SJCRH30 (cell line): ENCODE results near the gene ZNF554. TPM values are rescaled to one million over a fixed set of nuclear protein-coding genes. Genes with fewer than 3 reads are reported as not detected.

ENCODE experiments used
- DNase-seq, 2 experiments: peaks; one replicate each; pipeline ENCODE4 v3.0.0-alpha.2; 2015 to 2020
- H3K27ac ChIP-seq: fragments of 250-450 bp; sonication (Bioruptor Pico); 2 replicates; pipeline ENCODE4 v1.5.1; 2020; ENCODE audit warnings: mild to moderate bottlenecking, moderate library complexity
- H3K27me3 ChIP-seq: fragments of 250-450 bp; sonication (Bioruptor Pico); 2 replicates; pipeline ENCODE4 v1.5.1; 2020; ENCODE audit warnings: mild to moderate bottlenecking, moderate library complexity
- H3K36me3 ChIP-seq: fragments of 250-450 bp; sonication (Bioruptor Pico); 2 replicates; pipeline ENCODE4 v1.5.1; 2020; ENCODE audit warnings: mild to moderate bottlenecking, moderate library complexity
- H3K4me1 ChIP-seq: fragments of 250-450 bp; sonication (Bioruptor Pico); 2 replicates; pipeline ENCODE4 v1.5.1; 2020; ENCODE audit warnings: mild to moderate bottlenecking, moderate library complexity
- H3K4me3 ChIP-seq: fragments of 250-450 bp; sonication (Bioruptor Pico); 2 replicates; pipeline ENCODE4 v1.5.1; 2020; ENCODE audit warnings: mild to moderate bottlenecking, moderate library complexity
- H3K9me3 ChIP-seq: fragments of 250-450 bp; sonication (Bioruptor Pico); replicated peaks from 2 replicates; pipeline ENCODE4 v1.5.1; 2020; ENCODE audit warnings: mild to moderate bottlenecking, moderate library complexity
- total RNA-seq: library from RNA; depleted of rRNA; stranded (reverse); fragments of >200 nt; shearing (Covaris generic); gene quantifications from 2 replicates; pipeline ENCODE4 v1.2.3, GENCODE V29; 2014

Gene ZNF554
- total RNA-seq, 1 experiment from 2014 or later = 1.6 TPM

DNA sequence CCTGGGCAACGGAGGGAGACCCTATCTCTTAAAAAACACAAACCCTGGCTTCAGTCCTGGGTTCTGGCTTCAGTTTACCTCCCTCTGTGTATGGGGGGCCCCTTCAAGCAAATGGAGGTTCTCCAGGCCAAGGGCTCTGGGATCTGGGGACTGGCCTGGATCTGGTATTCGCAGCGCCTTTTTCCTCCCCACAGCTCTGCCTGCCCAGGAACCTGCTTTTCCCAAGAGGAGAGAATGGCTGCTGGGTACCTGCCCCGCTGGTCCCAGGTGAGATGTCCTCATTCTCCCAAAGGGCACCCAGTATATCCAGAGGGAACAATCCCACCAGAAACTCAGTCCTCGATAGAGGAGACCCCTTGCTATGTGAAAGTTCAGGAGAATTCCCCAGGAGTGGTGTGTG lies 3.2 kb downstream of the ZNF554 start:
- DNase-seq = no peak
- Histone ChIP-seq H3K9me3 (no peaks in the 10 kb centered on the region), H3K27me3 (no peaks in the 10 kb centered on the region), H3K27ac (no peak overlapping the region), H3K4me1 (no peaks in the 10 kb centered on the region), H3K4me3 (no peak overlapping the region), H3K36me3 (no peaks in the 10 kb centered on the region)

DNA sequence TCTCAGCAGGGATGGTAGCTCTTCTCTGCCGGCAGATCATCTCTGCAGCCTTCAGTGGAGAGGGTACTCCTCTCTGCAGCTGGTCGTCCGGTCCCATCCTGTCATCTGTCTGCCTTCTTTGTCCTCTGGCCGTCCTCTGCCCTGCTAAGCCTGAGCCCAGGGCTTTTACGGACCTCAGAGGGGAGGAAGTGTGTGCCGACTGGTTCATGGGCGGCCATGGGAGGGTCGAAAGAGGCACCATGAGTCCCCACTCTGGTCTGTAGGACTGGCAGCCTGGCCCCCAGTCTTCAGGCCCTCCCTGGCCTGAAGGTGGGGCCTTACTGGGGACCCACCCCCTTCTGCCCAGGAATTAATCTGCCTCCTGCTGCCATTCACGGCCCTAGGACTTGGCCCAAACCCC lies 4.0 kb downstream of the ZNF554 start:
- Histone ChIP-seq H3K9me3 (no peaks in the 10 kb centered on the region), H3K4me3 (no peak overlapping the region), H3K4me1 (no peaks in the 10 kb centered on the region), H3K27me3 (no peaks in the 10 kb centered on the region), H3K36me3 (no peaks in the 10 kb centered on the region), H3K27ac (no peak overlapping the region)
- DNase-seq = no peak

DNA sequence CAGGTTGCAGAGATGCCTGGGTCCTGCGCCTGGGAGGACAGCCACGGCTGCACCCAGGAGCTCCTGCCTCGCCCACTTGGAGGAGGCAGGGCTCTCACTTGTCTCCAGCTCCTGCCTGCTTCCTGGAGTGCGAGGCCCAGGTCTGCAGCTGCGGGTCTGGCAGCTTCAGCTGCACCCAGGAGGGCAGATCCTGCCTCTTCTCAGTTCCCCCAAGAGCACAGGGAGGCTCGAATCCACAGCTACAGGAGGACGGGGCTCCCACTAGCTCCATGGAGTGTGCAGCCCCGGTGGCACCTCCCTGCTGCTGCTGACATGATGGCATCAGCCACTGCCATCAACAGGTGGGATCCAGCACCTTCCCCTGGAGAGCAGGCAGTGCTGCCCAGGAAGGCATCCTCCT lies 4.5 kb downstream of the ZNF554 start:
- H3K4me3 ChIP-seq = no peak overlapping the region
- H3K9me3 ChIP-seq = no peaks in the 10 kb centered on the region
- no peaks in the 10 kb centered on the region for H3K36me3 ChIP-seq
- no peak overlapping the region for H3K27ac ChIP-seq
- no peak for DNase-seq
- no peaks in the 10 kb centered on the region for H3K4me1 ChIP-seq
- H3K27me3 ChIP-seq = no peaks in the 10 kb centered on the region

DNA sequence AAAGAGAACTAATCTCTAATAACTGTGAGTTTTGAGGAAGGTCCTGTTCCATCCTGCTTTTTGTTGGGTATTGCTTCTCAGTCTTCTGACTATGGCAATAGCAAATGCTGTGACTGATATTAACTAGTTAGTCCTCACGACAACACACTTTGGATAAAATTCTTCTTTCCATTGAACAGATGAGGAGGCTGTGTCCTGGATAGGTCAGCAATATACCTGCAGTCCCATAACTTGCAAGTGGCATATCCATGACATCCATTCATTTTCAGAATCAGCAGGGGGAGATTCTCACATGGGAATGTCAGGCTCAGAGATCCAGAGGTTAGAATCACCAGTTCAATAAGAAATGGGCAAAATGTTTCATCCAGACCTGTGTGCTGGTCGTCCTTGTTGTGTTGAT lies 7.4 kb downstream of the ZNF554 start:
- DNase-seq = no peak
- Histone ChIP-seq H3K4me3 (no peak overlapping the region), H3K36me3 (no peaks in the 10 kb centered on the region), H3K4me1 (no peaks in the 10 kb centered on the region), H3K27ac (no peak overlapping the region), H3K27me3 (no peaks in the 10 kb centered on the region), H3K9me3 (no peaks in the 10 kb centered on the region; the same call in 1 of the 2 replicates)

DNA sequence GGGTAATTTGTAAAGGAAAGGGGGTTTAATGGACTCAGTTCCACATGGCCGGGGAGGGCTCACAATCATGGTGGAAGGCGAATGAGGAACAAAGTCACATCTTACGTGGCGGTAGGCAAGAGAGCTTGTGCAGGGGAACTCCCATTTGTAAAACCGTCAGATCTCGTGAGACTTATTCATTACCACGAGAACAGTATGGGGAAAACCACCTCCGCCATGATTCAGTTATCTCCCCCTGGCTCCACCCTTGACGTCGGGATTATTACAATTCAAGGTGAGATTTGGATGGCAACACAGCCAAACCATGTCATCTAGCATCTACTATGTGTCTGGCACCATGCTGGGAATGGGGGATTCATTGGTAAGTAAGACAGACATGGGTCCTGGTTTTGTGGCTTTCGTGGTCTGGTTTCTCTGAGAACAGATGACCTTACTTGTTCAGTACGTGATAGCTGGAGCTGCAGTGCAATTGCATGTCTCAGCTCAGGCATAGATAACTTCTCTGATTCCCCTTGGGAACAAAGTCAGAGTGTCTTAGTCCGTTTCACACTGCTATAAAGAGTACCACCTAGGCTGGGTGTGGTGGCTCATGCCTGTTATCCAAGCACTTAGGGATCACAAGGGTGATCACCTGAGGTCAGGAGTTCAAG lies 8.3 kb downstream of the ZNF554 start:
- Histone ChIP-seq H3K27ac (no peak overlapping the region), H3K4me1 (no peaks in the 10 kb centered on the region), H3K27me3 (no peaks in the 10 kb centered on the region), H3K36me3 (no peaks in the 10 kb centered on the region), H3K4me3 (no peak overlapping the region), H3K9me3 (no peaks in the 10 kb centered on the region; the same call in 1 of the 2 replicates)
- DNase-seq = no peak

DNA sequence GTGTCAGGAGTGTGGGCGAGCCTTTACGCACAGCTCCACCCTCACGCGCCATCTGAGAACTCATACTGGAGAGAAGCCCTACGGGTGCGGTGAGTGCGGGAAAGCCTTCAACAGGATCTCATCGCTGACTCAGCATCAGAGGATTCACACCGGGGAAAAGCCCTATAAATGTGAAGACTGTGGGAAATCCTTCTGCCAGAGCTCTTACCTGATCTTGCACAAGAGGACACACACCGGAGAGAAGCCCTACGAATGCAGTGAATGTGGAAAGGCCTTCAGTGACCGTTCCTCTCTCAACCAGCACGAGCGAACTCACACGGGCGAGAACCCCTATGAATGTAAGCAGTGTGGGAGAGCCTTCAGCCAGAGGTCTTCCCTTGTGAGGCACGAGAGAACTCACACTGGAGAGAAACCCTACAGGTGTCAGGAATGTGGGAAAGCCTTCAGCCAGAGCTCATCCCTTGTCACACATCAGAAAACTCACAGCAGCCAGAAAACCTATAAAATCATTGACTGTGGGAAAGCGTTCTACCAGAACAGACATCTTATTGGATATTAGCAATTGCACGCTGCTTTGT lies 14.7 kb downstream of the ZNF554 start:
- Histone ChIP-seq H3K4me1 (no peaks in the 10 kb centered on the region), H3K36me3 (no peaks in the 10 kb centered on the region), H3K9me3 (peaks cover 12% of the 10 kb centered on the region), H3K27ac (no peak overlapping the region), H3K27me3 (no peaks in the 10 kb centered on the region), H3K4me3 (no peak overlapping the region)
- DNase-seq = no peak

DNA sequence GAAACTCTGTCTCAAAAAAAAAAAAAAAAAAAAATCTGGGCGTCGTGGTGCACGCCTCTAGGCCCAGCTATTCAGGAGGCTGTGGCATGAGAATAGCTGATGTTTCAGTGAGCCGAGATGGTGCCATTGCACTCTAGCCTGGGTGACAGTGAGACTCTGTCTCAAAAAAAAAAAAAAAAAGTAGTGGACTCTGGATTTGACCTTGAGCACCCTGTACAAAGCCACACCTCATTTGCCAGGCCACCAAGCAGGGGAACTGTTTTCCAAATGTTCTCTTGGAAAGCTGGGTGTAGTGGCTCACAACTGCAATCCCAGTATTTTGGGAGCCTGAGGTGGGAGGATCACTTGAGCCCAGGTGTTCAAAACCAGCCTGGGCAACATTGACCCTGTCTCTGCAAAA lies 17.8 kb downstream of the ZNF554 start:
- Histone ChIP-seq H3K4me3 (no peak overlapping the region), H3K27ac (no peak overlapping the region), H3K4me1 (no peaks in the 10 kb centered on the region), H3K27me3 (no peaks in the 10 kb centered on the region), H3K9me3 (peaks cover 12% of the 10 kb centered on the region), H3K36me3 (no peaks in the 10 kb centered on the region)
- no peak for DNase-seq

DNA sequence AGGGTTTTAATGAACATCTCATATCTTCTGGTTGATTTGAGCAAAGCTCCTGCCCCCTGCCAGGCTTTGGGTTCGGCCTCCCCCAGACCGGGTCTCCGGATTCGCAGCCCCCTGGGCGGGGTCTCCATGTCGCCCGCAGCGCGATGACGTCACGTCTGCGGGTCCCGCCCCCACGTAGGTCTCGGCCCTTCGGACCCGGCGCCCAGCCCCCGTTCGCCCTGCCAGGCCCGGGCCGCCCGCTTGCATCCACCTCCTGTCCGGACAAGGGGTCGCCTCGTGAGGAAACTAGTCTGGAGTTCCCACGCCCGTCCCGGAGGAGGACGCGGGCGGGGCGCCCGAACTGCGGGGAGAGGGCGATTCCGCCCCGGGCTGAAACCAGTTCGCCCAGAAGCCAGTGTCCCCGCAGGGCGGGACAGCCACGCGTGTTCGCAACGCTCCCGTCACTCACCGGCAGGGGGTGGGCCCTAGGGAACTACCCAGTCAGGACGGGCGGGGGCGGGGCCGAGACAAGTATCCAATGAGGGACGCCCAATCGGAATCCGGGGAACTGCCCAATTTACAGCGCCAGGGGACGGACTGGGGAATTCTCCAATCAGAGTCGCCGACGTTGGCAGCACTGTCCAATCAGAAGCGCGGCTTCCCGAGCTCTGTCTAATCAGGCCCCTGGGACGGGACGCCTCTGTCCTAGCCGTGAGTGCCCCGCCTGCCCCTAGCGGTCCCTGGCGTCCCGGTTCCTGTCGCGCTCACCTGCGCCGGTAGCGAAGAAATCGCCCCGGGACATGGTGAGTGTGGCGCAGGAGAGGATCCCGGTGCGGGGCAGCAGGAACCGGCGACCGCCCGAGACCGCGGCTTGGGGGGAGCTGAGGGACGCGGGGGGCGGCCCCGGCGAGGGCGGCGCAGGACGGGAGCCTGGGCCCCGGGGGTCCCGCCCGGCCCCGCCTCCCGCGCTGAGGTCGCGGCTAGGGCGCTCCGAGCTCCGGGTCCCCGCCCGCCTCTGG lies 21.4 kb downstream of the ZNF554 start, which contains the start of gene ZNF555:
ZNF555 (plus strand) TSS at position 682 of the 998 bp plus-strand sequence; CDS start at position 780, 98 bp downstream.
- H3K36me3 ChIP-seq = no peaks in the 10 kb centered on the region
- H3K4me3 ChIP-seq = peak within 1 kb of the TSS; percentile 91
- peak; percentile 99 for DNase-seq
- peaks cover 10% of the 10 kb centered on the region for H3K4me1 ChIP-seq
- peaks cover 6% of the 10 kb centered on the region; the same call in 1 of the 2 replicates for H3K9me3 ChIP-seq
- H3K27ac ChIP-seq = peak within 1 kb of the TSS; percentile 89
- no peaks in the 10 kb centered on the region for H3K27me3 ChIP-seq

DNA sequence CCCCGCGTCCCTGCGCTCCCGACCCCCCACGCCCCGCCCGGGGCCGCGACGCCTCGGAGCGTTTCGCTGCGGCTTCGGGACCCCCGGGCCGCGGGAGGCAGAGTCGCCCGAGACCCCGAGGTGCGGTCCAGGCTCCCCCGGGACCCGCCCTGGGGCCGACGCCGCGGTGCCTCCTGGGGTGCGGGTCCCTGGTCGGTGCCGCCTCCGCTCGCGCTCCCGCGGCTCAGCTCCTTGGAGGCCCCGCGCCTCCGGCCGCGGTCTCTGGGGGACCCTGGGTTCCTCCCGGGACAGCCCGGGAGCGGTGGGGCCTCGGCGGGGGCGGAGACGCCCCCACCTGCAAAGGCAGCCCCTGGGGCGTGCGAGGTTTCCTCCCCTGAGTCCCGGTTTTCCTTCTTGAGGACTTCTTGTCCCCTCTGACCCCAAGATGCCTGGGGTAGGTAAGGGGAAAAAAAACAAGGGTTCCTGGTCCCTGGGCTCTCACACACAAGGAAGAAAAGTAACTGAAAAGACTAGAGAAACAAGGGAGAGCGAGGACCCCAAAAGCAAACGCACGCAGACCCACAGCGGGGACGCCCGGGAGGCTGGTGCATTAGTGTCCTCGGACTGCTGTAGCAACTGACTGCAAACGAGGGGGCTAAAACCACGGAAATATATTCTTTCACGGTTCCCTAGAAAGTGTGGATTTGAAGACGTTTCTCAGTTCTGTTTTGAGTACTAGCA lies 22.3 kb downstream of the ZNF554 start:
- H3K4me1 ChIP-seq = peaks cover 17% of the 10 kb centered on the region
- H3K36me3 ChIP-seq = no peaks in the 10 kb centered on the region
- DNase-seq = no peak
- no peak overlapping the region; the same call in 1 of the 2 replicates for H3K27ac ChIP-seq
- H3K9me3 ChIP-seq = no peaks in the 10 kb centered on the region
- peak overlapping the region; percentile 91 for H3K4me3 ChIP-seq
- H3K27me3 ChIP-seq = no peaks in the 10 kb centered on the region

DNA sequence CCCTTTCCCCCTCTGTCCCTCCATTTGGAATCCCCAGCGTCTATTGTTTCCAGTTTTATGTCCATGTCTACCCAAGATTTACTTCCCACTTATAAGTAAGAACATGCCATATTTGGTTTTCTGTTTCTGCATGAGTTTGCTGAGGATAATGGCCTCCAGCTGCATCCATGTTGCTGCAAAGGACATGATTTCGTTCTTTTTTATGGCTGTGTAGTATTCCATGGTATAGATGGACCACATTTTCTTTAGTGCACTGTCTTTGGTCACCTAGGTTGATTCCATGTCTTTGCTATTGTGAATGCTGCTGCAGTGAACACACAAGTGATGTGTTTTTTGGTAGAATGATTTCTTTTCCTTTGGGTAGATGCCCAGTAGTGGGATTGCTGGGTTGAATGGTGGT lies 25.4 kb downstream of the ZNF554 start:
- peaks cover under 1% of the 10 kb centered on the region; the same call in 1 of the 2 replicates for H3K36me3 ChIP-seq
- peaks cover 39% of the 10 kb centered on the region for H3K4me1 ChIP-seq
- H3K27me3 ChIP-seq = no peaks in the 10 kb centered on the region
- no peak for DNase-seq
- H3K27ac ChIP-seq = peak overlapping the region; percentile 64; the same call in 1 of the 2 replicates
- no peak overlapping the region for H3K4me3 ChIP-seq
- H3K9me3 ChIP-seq = no peaks in the 10 kb centered on the region; the same call in 1 of the 2 replicates

DNA sequence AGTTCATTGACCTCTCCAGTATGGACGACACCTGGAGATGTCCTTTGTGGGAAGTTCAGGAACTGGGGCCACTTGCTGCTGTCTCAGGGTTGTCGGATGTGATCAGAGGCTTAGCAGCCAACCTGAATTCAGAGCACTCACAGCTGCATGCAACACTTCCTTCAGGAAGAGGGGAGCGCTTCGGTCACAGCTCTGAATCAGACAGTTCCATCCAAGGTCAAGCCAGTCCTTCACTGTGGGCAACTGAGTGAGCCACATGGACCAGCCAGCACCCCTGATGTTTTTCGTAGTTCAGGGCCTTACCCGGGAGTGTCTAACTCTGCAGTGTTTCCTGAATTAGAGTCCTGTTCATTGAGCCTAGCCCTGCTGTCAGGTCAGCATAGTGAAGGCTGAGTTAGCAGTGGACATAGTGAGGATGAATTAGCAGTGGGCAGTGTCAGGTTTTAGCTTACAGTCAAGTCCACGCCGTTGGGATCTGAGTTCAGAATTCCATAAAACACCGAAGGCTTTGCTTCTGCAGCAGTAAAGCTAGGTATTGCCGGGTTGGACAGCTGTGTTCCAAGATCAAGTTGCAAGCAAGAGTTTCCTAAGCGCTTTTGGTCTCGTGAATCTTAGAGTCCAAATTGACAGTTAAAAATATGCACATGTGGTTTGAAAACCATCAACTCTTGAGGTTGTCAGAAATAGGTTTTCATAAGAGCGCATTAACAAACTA lies 26.7 kb downstream of the ZNF554 start:
- peak; percentile 68 to 85 for DNase-seq
- Histone ChIP-seq H3K27ac (peak overlapping the region; percentile 64), H3K9me3 (peaks cover 5% of the 10 kb centered on the region; the same call in 1 of the 2 replicates), H3K4me1 (peaks cover 40% of the 10 kb centered on the region), H3K36me3 (peaks cover 11% of the 10 kb centered on the region), H3K4me3 (no peak overlapping the region), H3K27me3 (no peaks in the 10 kb centered on the region)

DNA sequence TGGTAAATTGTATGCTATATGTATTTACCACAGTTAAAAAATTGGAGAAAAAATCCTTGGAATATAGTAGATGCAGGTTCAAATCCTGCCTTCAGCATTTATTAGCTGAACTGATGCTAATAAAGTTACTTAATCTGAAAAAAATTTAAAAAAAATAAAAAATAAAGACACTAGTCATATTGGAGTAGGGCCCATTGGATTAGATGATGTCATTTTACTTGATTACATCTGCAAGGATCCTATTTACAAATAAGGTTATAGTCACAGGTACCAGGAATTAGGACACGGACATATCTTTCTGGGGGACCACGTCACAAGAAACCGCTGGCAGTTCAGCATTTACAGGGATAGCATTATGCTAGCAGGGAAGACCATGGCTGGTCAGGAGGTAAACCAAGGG lies 27.8 kb downstream of the ZNF554 start:
- Histone ChIP-seq H3K27me3 (no peaks in the 10 kb centered on the region), H3K36me3 (peaks cover 22% of the 10 kb centered on the region), H3K9me3 (peaks cover 16% of the 10 kb centered on the region), H3K4me3 (no peak overlapping the region), H3K27ac (peak overlapping the region; percentile 64; the same call in 1 of the 2 replicates), H3K4me1 (peaks cover 40% of the 10 kb centered on the region)
- DNase-seq = no peak

DNA sequence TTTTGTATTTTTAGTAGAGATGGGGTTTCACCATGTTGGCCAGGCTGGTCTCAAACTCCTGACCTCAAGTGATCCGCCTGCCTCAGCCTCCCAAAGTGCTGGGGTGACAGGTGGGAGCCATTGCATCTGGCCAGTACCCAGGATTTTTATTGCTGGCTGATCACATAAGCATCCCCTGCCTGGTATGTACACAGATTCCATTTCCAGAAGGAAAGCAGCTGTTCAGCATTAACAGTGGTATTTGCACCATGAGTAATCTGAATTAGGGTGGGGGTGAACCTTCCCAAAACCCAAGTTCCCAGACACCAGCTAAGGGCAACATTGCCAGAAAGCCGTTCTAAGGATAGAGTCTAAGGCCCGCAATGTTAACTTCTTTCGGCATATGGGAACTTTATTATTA lies 28.9 kb downstream of the ZNF554 start:
- Histone ChIP-seq H3K9me3 (peaks cover 25% of the 10 kb centered on the region), H3K4me1 (peaks cover 40% of the 10 kb centered on the region), H3K27me3 (no peaks in the 10 kb centered on the region), H3K36me3 (peaks cover 34% of the 10 kb centered on the region), H3K4me3 (no peak overlapping the region), H3K27ac (peak overlapping the region; percentile 78)
- peak; percentile 84 to 90 for DNase-seq
